ENCODE results near the gene UQCRC1.

GRCh38 chr3:48553361-48553760 lies 56.1 kb downstream of the UQCRC1 start:
- no peak for TF ChIP-seq CTCF (IDR thresholded peaks at IDR 0.05)
- TF ChIP-seq POLR2A (IDR thresholded peaks at IDR 0.05), result no peak
